Gastrocnemius medialis (tissue), 4 donors: ENCODE measurements around the gene PAQR7.

Experiments
- CTCF ChIP-seq, 5 experiments: fragments of 450-650 bp in 3 of 5; fragments of 200-600 bp in 2 of 5; sonication (generic) in 2 of 5; IDR thresholded peaks in 4 of 5; conservative IDR thresholded peaks in 1 of 5; 1 replicate in 4 of 5; 2 replicates in 1 of 5; pipeline ENCODE4 v1.5.1; 2016 to 2019; ENCODE audit warnings: antibody characterized with exemption in 5 of 5, mild to moderate bottlenecking in 3 of 5, moderate library complexity in 3 of 5
- POLR2A ChIP-seq, 2 donors: fragments of 450-650 bp; IDR thresholded peaks; one replicate each; pipeline ENCODE4 v1.6.1; 2017; ENCODE audit warnings: antibody characterized with exemption in 2 of 2, mild to moderate bottlenecking in 2 of 2, moderate library complexity in 2 of 2

- TF ChIP-seq CTCF (IDR thresholded peaks at IDR 0.05 in 4 of 5, conservative IDR thresholded peaks at IDR 0.05 in 1 of 5), result no peak
- TF ChIP-seq POLR2A (IDR thresholded peaks at IDR 0.05), result no peak
Measured at GRCh38 chr1:25876693-25877077, 1.2 kb upstream of the PAQR7 start.
